GM12892 (cell line): ENCODE data around the gene ARHGAP23.
"Not testable (repeated sequence)": the region's sequence is repeated elsewhere in the genome, so short reads cannot be mapped to it uniquely, and the experiment has no call there.

Source experiments
- POLR2AphosphoS5 ChIP-seq: IDR thresholded peaks from 2 replicates; pipeline ENCODE4 v1.6.1; 2011; ENCODE audit warnings: low read depth, low read length, control low read depth
- TAF1 ChIP-seq: IDR thresholded peaks from 2 replicates; pipeline ENCODE4 v1.6.1; 2011; ENCODE audit warnings: low read depth, mild to moderate bottlenecking, control low read depth, low read length, borderline replicate concordance

DNA sequence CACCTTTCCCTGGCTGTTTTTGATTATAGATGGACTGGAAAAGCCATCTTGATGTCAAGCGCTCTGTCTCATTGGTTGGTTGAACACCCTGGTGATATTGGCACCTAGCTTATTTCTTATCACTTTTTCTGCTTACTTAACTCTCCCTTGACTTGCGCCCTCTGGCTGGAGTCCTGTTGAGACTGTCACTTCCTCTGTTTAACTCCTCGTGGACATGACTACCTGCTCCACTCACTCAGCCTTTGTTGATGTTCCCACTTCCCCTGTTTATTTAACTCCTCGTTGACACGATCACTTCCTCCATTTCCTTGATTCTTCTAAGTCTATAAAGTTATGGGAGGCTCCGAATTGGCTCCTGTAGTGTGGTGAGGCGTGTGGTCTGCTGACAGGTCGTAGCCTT lies 43.0 kb downstream of the ARHGAP23 start:
- TF ChIP-seq POLR2AphosphoS5, TAF1: not testable (repeated sequence)
